Left ventricle myocardium inferior (tissue), 1 donor: Measurements from ENCODE around the gene OR13C4. TPM values are rescaled to one million over a fixed set of nuclear protein-coding genes. Genes with fewer than 3 reads are reported as not detected.
"Not testable (repeated sequence)": the region's sequence is repeated elsewhere in the genome, so short reads cannot be mapped to it uniquely, and the experiment has no call there.

Experiments used
- DNase-seq: peaks from one replicate; pipeline ENCODE4 v3.0.0-alpha.2; 2020
- H3K27ac ChIP-seq: fragments of 200-600 bp; replicated peaks from 2 replicates; pipeline ENCODE4 v1.8.0; 2021
- H3K27me3 ChIP-seq: fragments of 200-600 bp; 2 replicates; pipeline ENCODE4 v1.8.0; 2021; ENCODE audit warnings: low read depth
- H3K36me3 ChIP-seq: fragments of 200-600 bp; 2 replicates; pipeline ENCODE4 v1.8.0; 2021
- H3K4me1 ChIP-seq: fragments of 200-600 bp; 2 replicates; pipeline ENCODE4 v1.8.0; 2021
- H3K4me3 ChIP-seq: fragments of 200-600 bp; 2 replicates; pipeline ENCODE4 v1.8.0; 2021; ENCODE audit warnings: mild to moderate bottlenecking, moderate library complexity
- H3K9me3 ChIP-seq: fragments of 200-600 bp; replicated peaks from 2 replicates; pipeline ENCODE4 v1.8.0; 2021
- CTCF ChIP-seq: fragments of 200-600 bp; IDR thresholded peaks from 2 replicates; pipeline ENCODE4 v1.8.0; 2021; ENCODE audit warnings: antibody characterized with exemption, mild to moderate bottlenecking, borderline replicate concordance
- intact Hi-C: fragments of 100-400 bp; cut with micrococcal nuclease; formaldehyde crosslinking; loops from one replicate; pipeline ENCODE4 v1.11.0; 2022
- total RNA-seq: library from RNA; stranded (reverse); fragmentation: NEBNext Ultra II Directional; extraction: Animal tissue kit (Norgen Biotek cat#: 25700); gene quantifications from one replicate; pipeline ENCODE4 v1.2.1, GENCODE V29; 2021
- donor health status: DM: no; HTN: yes; CAD: no; lungs with severe emphysema.

Gene OR13C4
- total RNA-seq, 1 donor from 2014 or later = not detected

GRCh38 chr9:104536756-104537155, 9.7 kb upstream of the OR13C4 start, which contains the start of gene OR13C3:
Gene OR13C3 (minus strand): TSS chr9:104536856. CDS start chr9:104536723, 133 bp downstream.
- Histone ChIP-seq H3K4me3 (no peak within 1 kb of the TSS), H3K36me3 (no peaks in the 10 kb centered on the region), H3K9me3 (no peaks in the 10 kb centered on the region), H3K27ac (no peak within 1 kb of the TSS), H3K4me1 (no peaks in the 10 kb centered on the region), H3K27me3 (no peaks in the 10 kb centered on the region)
- DNase-seq = no peak
- intact Hi-C loops = no loop called here
- no peak for TF ChIP-seq CTCF

DNA sequence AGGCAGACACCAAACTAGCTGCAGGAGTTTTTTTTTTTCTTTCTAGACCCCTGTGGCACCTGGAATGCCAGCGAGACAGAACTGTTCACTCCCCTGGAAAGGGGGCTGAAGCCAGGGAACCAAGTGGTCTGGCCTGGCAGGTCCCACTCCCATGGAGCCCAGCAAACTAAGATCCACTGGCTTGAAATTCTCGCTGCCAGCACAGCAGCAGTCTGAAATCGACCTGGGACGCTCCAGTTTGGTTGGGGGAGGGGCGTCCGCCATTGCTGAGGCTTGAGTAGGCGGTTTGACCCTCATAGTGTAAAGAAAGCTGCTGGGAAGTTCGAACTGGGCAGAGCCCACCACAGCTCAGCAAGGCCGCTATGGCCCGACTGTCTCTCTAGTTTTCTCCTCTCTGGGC, 6.8 kb downstream of the OR13C4 start:
- H3K27me3 ChIP-seq, H3K9me3 ChIP-seq, H3K27ac ChIP-seq, H3K4me3 ChIP-seq, intact Hi-C loops, DNase-seq, H3K4me1 ChIP-seq, H3K36me3 ChIP-seq: not testable (repeated sequence)

GRCh38 chr9:104514901-104515300, 12.1 kb downstream of the OR13C4 start:
- Histone ChIP-seq H3K4me1 (no peaks in the 10 kb centered on the region), H3K27me3 (peaks cover 5% of the 10 kb centered on the region), H3K4me3 (no peak overlapping the region), H3K9me3 (no peaks in the 10 kb centered on the region), H3K27ac (no peak overlapping the region), H3K36me3 (no peaks in the 10 kb centered on the region)
- intact Hi-C loops = no loop called here
- no peak for TF ChIP-seq CTCF
- no peak for DNase-seq

DNA sequence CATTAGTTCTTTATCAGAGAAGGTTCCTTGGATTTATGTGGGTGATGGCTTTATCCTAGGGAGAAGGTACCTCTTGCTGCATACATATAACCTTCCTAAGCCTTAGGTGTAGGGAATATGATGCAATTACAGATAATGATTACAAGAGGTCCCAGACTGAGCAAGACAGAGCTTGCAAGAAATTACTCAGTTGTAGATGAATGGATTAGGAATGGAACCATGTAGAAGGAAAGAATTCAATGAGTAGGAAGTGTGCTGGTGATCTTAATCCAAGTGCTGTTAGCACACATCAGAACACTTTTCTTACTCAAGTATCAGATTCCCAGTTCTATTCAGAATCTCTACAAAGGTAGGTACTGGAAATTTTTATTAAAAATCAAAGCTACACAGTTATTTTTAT, 20.4 kb downstream of the OR13C4 start:
- Histone ChIP-seq H3K36me3 (no peaks in the 10 kb centered on the region), H3K9me3 (no peaks in the 10 kb centered on the region), H3K4me1 (no peaks in the 10 kb centered on the region), H3K4me3 (no peak overlapping the region), H3K27ac (no peak overlapping the region), H3K27me3 (peaks cover 5% of the 10 kb centered on the region)
- no peak for DNase-seq
- intact Hi-C loops = no loop called here
- no peak for TF ChIP-seq CTCF

GRCh38 chr9:104503963-104504362, 23.0 kb downstream of the OR13C4 start, which contains the start of gene OR13F1:
Gene OR13F1 (plus strand): TSS chr9:104504263. CDS start chr9:104504263, 0 bp downstream.
- TF ChIP-seq CTCF = no peak
- no peaks in the 10 kb centered on the region for H3K27me3 ChIP-seq
- H3K36me3 ChIP-seq = no peaks in the 10 kb centered on the region
- H3K4me1 ChIP-seq = no peaks in the 10 kb centered on the region
- DNase-seq = no peak
- no peaks in the 10 kb centered on the region for H3K9me3 ChIP-seq
- H3K27ac ChIP-seq = no peak within 1 kb of the TSS
- intact Hi-C loops = no loop called here
- no peak within 1 kb of the TSS for H3K4me3 ChIP-seq

DNA sequence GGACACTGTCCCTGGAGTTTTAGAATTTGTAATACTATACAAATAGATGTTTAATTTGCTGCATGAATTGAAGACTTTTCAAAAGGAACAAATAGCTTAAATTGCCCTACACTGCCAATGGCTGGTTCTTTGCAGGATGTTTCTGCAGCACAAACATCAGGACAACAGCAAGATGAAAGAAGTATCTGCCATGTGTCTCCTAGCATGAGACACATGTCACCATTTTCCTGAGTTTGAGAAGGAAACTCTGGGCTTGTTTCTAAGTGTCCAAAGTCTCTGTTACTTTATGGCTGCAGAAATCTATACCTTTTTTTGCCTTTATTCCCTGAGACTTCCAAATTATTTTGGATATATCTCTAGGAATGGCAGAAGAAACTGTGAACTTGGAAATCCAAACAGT, 23.6 kb downstream of the OR13C4 start:
- no peak overlapping the region for H3K27ac ChIP-seq
- no peaks in the 10 kb centered on the region for H3K36me3 ChIP-seq
- H3K9me3 ChIP-seq = no peaks in the 10 kb centered on the region
- H3K4me3 ChIP-seq = no peak overlapping the region
- intact Hi-C loops = no loop called here
- TF ChIP-seq CTCF = no peak
- H3K4me1 ChIP-seq = no peaks in the 10 kb centered on the region
- no peak for DNase-seq
- H3K27me3 ChIP-seq = no peaks in the 10 kb centered on the region
